Activated naive CD8-positive, alpha-beta T cell treated with anti-CD3 and anti-CD28 coated beads, Interleukin-2, amount 50 U/mL, for 16 hours (primary cell): Measurements from ENCODE around the gene MAGI2.
"Not testable (repeated sequence)": the region's sequence is repeated elsewhere in the genome, so short reads cannot be mapped to it uniquely, and the experiment has no call there.

ENCODE experiments used
- DNase-seq: peaks from one replicate; pipeline ENCODE4 v3.0.0-alpha.2; 2020; ENCODE audit warnings: low read depth, low spot score

Gene MAGI2

GRCh38 chr7:78563191-78563590, 890.3 kb downstream of the MAGI2 start:
- no peak for DNase-seq

- no peak for DNase-seq
These were observed 891.3 kb downstream of the MAGI2 start for GRCh38 chr7:78562191-78562590.

- no peak for DNase-seq
These were observed 894.9 kb downstream of the MAGI2 start for GRCh38 chr7:78558566-78558965.

DNA sequence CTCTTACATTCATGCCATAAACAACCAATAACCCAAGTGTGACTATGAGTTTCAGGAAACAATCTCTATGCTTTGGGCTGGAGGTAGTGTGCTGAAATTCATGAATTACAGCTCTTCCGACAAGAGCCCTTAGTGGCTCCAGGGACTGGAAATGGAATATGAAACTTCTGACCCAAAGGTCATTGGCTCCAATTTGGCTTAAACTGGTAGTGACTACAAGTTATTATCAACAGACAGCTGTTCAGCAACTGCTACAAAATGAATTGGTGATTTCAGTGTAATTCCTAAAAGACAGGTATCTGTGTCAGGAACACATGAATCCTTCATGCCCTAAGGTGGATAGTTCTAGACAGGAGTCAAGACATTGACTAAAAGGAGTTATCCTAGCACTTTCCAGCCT, 909.5 kb downstream of the MAGI2 start:
- DNase-seq: no peak

DNA sequence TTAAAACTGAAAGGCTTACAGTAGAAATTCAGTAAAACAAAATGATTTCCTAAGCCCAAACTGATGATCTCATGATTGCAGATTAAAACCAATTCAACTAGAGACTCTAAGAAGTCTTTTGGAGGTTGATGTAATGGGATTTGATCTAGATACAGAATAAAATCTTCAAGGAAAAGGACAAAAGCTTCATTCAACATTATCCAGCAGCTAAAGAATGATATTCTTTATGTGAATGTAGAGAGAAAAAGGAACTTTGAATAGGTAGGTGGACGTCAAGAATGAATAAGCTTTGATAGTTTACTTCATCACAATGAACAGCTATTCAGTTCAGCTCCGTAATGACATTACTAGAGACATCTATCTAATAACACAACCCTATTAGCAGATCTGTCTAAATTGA, 910.5 kb downstream of the MAGI2 start:
- DNase-seq: no peak

GRCh38 chr7:78542541-78542940, 910.9 kb downstream of the MAGI2 start:
- DNase-seq: no peak

GRCh38 chr7:78539825-78540224, 913.6 kb downstream of the MAGI2 start:
- DNase-seq: no peak

- no peak for DNase-seq
These were observed 917.8 kb downstream of the MAGI2 start for GRCh38 chr7:78535655-78536054.

GRCh38 chr7:78530351-78530750, 923.1 kb downstream of the MAGI2 start:
- no peak for DNase-seq

GRCh38 chr7:78529392-78529791, 924.1 kb downstream of the MAGI2 start:
- DNase-seq: no peak

DNA sequence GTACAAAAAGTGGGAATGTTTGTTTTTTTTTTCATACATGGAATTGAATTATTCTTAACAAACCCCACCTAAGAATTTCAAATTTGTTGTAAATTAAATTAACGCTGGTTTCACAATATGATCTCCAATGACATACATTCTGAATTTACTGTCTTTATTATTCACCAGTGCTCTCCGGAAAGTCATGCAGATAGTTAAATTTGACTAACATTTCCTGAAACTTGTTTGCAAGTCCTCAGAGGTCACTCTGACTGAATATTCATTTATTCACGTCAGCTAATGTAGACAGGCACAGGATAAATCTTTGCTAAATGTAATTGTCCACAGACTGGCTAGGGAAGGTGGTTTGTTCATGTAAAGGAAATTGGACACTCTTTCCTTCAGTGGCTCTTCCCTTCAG, 924.5 kb downstream of the MAGI2 start:
- no peak for DNase-seq

GRCh38 chr7:78523930-78524329, 929.5 kb downstream of the MAGI2 start:
- no peak for DNase-seq

DNA sequence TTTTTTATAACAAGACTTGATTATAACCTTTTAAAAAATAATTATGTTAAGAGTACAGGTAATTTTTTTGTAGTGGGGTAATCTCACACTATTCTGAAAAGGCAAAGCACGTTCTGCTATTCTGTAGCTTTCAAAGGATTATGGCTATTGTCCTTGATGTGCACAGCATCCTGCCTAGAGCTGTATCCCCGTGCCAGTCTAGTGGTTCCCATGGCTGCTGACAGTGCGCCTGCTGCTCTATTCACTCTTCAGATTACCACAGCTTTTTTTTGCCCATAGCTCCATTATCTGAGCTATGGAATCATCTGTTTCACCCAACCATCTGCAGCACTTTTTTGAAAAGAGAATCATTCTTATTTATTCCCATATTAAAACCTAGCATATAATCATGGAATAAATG, 931.5 kb downstream of the MAGI2 start:
- DNase-seq: no peak

- no peak for DNase-seq
These were observed 937.0 kb downstream of the MAGI2 start for GRCh38 chr7:78516450-78516849.

GRCh38 chr7:78514634-78515033, 938.8 kb downstream of the MAGI2 start:
- DNase-seq: no peak

- DNase-seq: no peak
These were observed 942.8 kb downstream of the MAGI2 start for GRCh38 chr7:78510580-78511188.

GRCh38 chr7:78503301-78503700, 950.2 kb downstream of the MAGI2 start:
- not testable (repeated sequence) for DNase-seq

GRCh38 chr7:78501064-78501463, 952.4 kb downstream of the MAGI2 start:
- DNase-seq: no peak

DNA sequence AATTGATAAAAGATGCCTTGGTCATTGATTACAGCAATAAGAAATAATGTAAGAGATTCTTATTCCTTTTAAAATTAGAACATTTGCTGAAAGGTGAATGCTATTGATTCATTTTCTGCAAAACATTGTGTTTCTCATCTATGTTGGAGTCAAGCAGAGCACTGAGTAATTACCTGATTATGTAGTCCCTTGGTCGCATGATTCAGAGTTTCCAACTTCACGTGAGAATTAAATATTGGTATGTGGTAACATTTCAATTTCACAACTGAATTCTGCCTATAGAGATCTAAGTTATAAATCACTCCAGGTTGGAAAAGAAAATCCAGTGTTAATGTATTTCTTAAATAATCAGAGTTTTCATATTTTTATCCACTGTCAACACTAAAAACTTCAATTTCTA, 953.5 kb downstream of the MAGI2 start:
- no peak for DNase-seq

DNA sequence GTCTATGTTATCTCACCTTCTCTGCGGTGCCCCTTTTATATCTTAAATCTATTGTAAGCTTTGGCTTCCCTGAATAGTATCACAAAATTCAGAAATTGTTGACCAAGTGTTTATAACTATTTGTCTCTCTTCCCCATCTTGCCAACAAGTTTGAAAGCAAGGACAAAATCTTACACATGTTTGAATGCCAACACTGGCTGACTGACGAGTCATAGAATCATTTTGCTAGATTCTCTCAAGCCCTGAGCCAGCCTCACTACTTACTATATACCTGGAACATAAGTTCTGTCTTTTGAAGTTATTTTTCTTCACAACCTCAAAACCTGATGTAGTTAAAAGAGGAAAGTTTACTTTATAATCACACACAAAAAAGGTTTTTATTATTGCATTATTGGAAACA, 954.2 kb downstream of the MAGI2 start:
- DNase-seq: no peak

GRCh38 chr7:78497728-78498427, 955.6 kb downstream of the MAGI2 start:
- no peak for DNase-seq

- DNase-seq: no peak
These were observed 957.3 kb downstream of the MAGI2 start for GRCh38 chr7:78496096-78496630.

- DNase-seq: no peak
These were observed 960.1 kb downstream of the MAGI2 start for GRCh38 chr7:78493401-78493800.
